Measurements from ENCODE around the gene KRTAP5-2.

The KRTAP5-2 gene

GRCh38 chr11:1566381-1567051, 31.6 kb downstream of the KRTAP5-2 start:
- DNase-seq, result no peak

GRCh38 chr11:1565904-1566247, 32.2 kb downstream of the KRTAP5-2 start:
- DNase-seq, result no peak

GRCh38 chr11:1565173-1565903, 32.8 kb downstream of the KRTAP5-2 start:
- no peak for DNase-seq

GRCh38 chr11:1564535-1565172, 33.4 kb downstream of the KRTAP5-2 start:
- no peak for DNase-seq

- no peak for DNase-seq
These were observed 34.2 kb downstream of the KRTAP5-2 start for GRCh38 chr11:1563697-1564534.

GRCh38 chr11:1563149-1563638, 34.9 kb downstream of the KRTAP5-2 start:
- no peak for DNase-seq

GRCh38 chr11:1562469-1563148, 35.5 kb downstream of the KRTAP5-2 start:
- DNase-seq, result no peak

- DNase-seq, result no peak
These were observed 36.1 kb downstream of the KRTAP5-2 start for GRCh38 chr11:1561955-1562354.

- no peak for DNase-seq
These were observed 36.8 kb downstream of the KRTAP5-2 start for GRCh38 chr11:1561266-1561665.

- no peak for DNase-seq
These were observed 37.3 kb downstream of the KRTAP5-2 start for GRCh38 chr11:1560649-1561251.

GRCh38 chr11:1560002-1560648, 38.0 kb downstream of the KRTAP5-2 start:
- no peak for DNase-seq

GRCh38 chr11:1559111-1559951, 38.8 kb downstream of the KRTAP5-2 start:
- DNase-seq, result no peak

GRCh38 chr11:1558775-1559110, 39.4 kb downstream of the KRTAP5-2 start:
- no peak for DNase-seq

- DNase-seq, result no peak
These were observed 40.0 kb downstream of the KRTAP5-2 start for GRCh38 chr11:1557904-1558774.

GRCh38 chr11:1557051-1557884, 40.8 kb downstream of the KRTAP5-2 start:
- no peak for DNase-seq

- DNase-seq, result no peak
These were observed 41.7 kb downstream of the KRTAP5-2 start for GRCh38 chr11:1556278-1556902.

- no peak for DNase-seq
These were observed 42.4 kb downstream of the KRTAP5-2 start for GRCh38 chr11:1555713-1556153.
